ENCODE results near the gene COMT. TPM values are rescaled to one million over a fixed set of nuclear protein-coding genes. Genes with fewer than 3 reads are reported as not detected.
A peak's percentile ranks its signal among the peaks of the same experiment; 100 is the strongest.

The COMT gene
- total RNA-seq, 2 experiments from 2014 or later = 11.3 to 11.4 TPM

GRCh38 chr22:19987394-19988306 is 46.1 kb downstream of the COMT start:
- H3K4me3 ChIP-seq (ENCODE audit: low read length) = no peak overlapping the region
- ATAC-seq (ENCODE audit: poor library complexity) = no peak
- ChIA-PET CTCF (no interaction called here), POLR2A (interaction anchor here (1.0 kb wide), 1 partner anchor 34 kb away, joined by 3 read pairs; the partner anchor contains the start of gene TANGO2)
- Mint-ChIP-seq H3K4me3 (peak overlapping the region; percentile 54), H3K9me3 (no peaks in the 10 kb centered on the region), H3K36me3 (ENCODE audit: low read depth) (no peaks in the 10 kb centered on the region), H3K27me3 (no peaks in the 10 kb centered on the region), H3K4me1 (ENCODE audit: low read depth) (no peaks in the 10 kb centered on the region), H3K27ac (no peak overlapping the region)
- H3K9me3 ChIP-seq (ENCODE audit: control insufficient read depth in 1 of 2, insufficient read depth in 1 of 2, low read length in 2 of 2) = no peaks in the 10 kb centered on the region
- H3K4me1 ChIP-seq (ENCODE audit: insufficient read depth, low read length) = peaks cover 15% of the 10 kb centered on the region
- H3K27ac ChIP-seq (ENCODE audit: low read depth in 1 of 2, low read length in 2 of 2) = no peak overlapping the region
- no peak for DNase-seq
- H3K36me3 ChIP-seq (ENCODE audit: insufficient read depth, low read length) = no peaks in the 10 kb centered on the region
- peaks cover 0 to 2% of the 10 kb centered on the region in 2 experiments for H3K27me3 ChIP-seq (ENCODE audit: control insufficient read depth in 1 of 2, insufficient read depth in 2 of 2, low read length in 2 of 2)
- TF ChIP-seq CTCF (IDR thresholded peaks at IDR 0.05) = no peak
- intact Hi-C loops (cut with DNase I, micrococcal nuclease) = loop anchor here in 1 of 2 experiments (2.0 to 5.0 kb wide), 2 partner anchors 33 to 90 kb away; partner anchors contain the start of gene TANGO2

DNA sequence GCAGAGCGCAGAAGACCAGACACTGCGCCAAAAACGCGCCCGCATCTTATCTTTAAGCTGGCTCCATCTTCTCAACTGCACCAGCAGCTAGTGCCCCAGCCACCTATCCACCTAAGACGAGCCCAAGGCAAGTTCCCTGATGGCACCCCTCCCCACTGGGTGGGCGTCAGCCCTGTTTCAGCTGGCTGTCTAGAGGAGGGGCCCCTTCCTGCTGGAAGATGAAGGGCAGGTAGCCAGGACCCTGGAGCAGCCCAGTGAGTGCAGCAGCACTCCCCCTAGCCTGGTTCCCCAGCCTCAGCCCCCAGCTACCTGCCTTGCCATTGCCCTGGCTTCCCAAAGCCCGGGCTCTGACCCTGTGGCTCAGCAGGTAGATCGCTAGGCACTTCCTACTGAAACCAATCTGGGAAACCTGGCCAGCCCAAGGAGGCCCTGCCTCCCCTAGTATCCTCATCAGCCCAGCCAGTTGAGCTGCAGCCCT is 46.8 kb downstream of the COMT start:
- CTCF ChIA-PET = interaction anchor here (0.6 kb wide), 1 partner anchor 87 kb away, joined by 3 read pairs; no protein-coding TSS in a partner anchor
- H3K27ac ChIP-seq (ENCODE audit: low read depth in 1 of 2, low read length in 2 of 2) = no peak overlapping the region

More for the DNA sequence above, 46.8 kb downstream of the COMT start:
- H3K4me3 ChIP-seq (ENCODE audit: low read length) = no peak overlapping the region
- no peak for DNase-seq
- POLR2A ChIA-PET = interaction anchor here (1.0 kb wide), 1 partner anchor 33 kb away, joined by 3 read pairs; the partner anchor contains the start of gene TANGO2
- peak overlapping the region; percentile 54 for H3K4me3 Mint-ChIP-seq
- H3K27ac Mint-ChIP-seq = no peak overlapping the region
- peaks cover 0 to 2% of the 10 kb centered on the region in 2 experiments for H3K27me3 ChIP-seq (ENCODE audit: control insufficient read depth in 1 of 2, insufficient read depth in 2 of 2, low read length in 2 of 2)
- no peak for TF ChIP-seq CTCF (IDR thresholded peaks at IDR 0.05)
- H3K4me1 ChIP-seq (ENCODE audit: insufficient read depth, low read length) = peaks cover 15% of the 10 kb centered on the region
- no peaks in the 10 kb centered on the region for H3K27me3 Mint-ChIP-seq
- no peaks in the 10 kb centered on the region for H3K4me1 Mint-ChIP-seq (ENCODE audit: low read depth)
- no peaks in the 10 kb centered on the region for H3K9me3 ChIP-seq (ENCODE audit: control insufficient read depth in 1 of 2, insufficient read depth in 1 of 2, low read length in 2 of 2)
- H3K36me3 ChIP-seq (ENCODE audit: insufficient read depth, low read length) = no peaks in the 10 kb centered on the region
- intact Hi-C loops (cut with DNase I, micrococcal nuclease) = loop anchor here in 1 of 2 experiments (5.0 kb wide), 1 partner anchor 89 kb away; no protein-coding TSS in a partner anchor
- no peaks in the 10 kb centered on the region for H3K36me3 Mint-ChIP-seq (ENCODE audit: low read depth)
- H3K9me3 Mint-ChIP-seq = no peaks in the 10 kb centered on the region
- ATAC-seq (ENCODE audit: poor library complexity) = no peak

Data from CD4-positive, alpha-beta T cell (primary cell).